ENCODE measurements around the gene TMEM167A. TPM values are rescaled to one million over a fixed set of nuclear protein-coding genes. Genes with fewer than 3 reads are reported as not detected.

TMEM167A gene
- total and polyA plus RNA-seq, 3 experiments from 2014 or later, result 61.6 to 96.6 (median 93.6) TPM

DNA sequence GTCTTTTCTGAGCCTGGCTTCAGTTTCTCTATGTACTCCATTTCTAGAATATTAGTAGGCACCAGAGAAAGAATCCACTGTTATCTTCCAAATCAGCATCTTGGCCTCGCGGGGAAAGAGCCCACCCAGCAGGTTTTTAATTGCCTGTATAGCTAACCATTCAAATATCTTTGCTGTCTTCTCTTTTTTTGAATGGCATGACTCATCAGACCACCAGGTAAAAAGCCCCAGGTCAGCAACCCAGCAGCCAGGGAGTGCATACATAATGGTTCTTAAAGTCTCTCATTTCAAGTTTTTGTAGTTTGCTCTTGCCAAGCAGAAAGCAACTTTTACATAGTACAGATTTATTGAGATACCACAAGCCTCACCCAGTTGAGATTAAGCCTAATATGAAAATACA, 50.7 kb downstream of the TMEM167A start:
- ChIA-PET POLR2A (no interaction called here), CTCF (no interaction called here)
- no peaks in the 10 kb centered on the region for H3K27me3 ChIP-seq (ENCODE audit: insufficient read depth, low read length, poor library complexity, severe bottlenecking)
- no peaks in the 10 kb centered on the region for H3K36me3 ChIP-seq (ENCODE audit: insufficient read depth, low read length)
- H3K27me3 Mint-ChIP-seq, result peaks cover 0 to 3% of the 10 kb centered on the region in 2 donors
- peak overlapping the region in 1 of 8 donors; percentile 68 for H3K27ac Mint-ChIP-seq
- no peak overlapping the region for H3K4me3 Mint-ChIP-seq
- H3K27ac ChIP-seq (ENCODE audit: low read depth, low read length), result no peak overlapping the region
- no peaks in the 10 kb centered on the region for H3K4me1 Mint-ChIP-seq
- no peak overlapping the region for H3K4me3 ChIP-seq (ENCODE audit: low read length)
- H3K9me3 ChIP-seq (ENCODE audit: low read length), result no peaks in the 10 kb centered on the region
- no peak for DNase-seq
- no peaks in the 10 kb centered on the region for H3K9me3 Mint-ChIP-seq
- H3K36me3 Mint-ChIP-seq, result no peaks in the 10 kb centered on the region
- H3K4me1 ChIP-seq (ENCODE audit: insufficient read depth, low read length), result no peaks in the 10 kb centered on the region

- Mint-ChIP-seq H3K36me3 (no peaks in the 10 kb centered on the region), H3K9me3 (no peaks in the 10 kb centered on the region), H3K27ac (peak overlapping the region in 1 of 8 donors; percentile 14), H3K4me1 (no peaks in the 10 kb centered on the region), H3K27me3 (peaks cover 0 to 3% of the 10 kb centered on the region in 2 donors), H3K4me3 (no peak overlapping the region)
- Histone ChIP-seq H3K36me3 (ENCODE audit: insufficient read depth, low read length) (no peaks in the 10 kb centered on the region), H3K27ac (ENCODE audit: low read depth, low read length) (no peak overlapping the region), H3K27me3 (ENCODE audit: insufficient read depth, low read length, poor library complexity, severe bottlenecking) (no peaks in the 10 kb centered on the region), H3K9me3 (ENCODE audit: low read length) (no peaks in the 10 kb centered on the region), H3K4me1 (ENCODE audit: insufficient read depth, low read length) (no peaks in the 10 kb centered on the region), H3K4me3 (ENCODE audit: low read length) (no peak overlapping the region)
- CTCF ChIA-PET, result no interaction called here
- DNase-seq, result no peak
- POLR2A ChIA-PET, result no interaction called here
These were observed 51.3 kb downstream of the TMEM167A start for GRCh38 chr5:83025690-83026478.

- Mint-ChIP-seq H3K4me1 (no peaks in the 10 kb centered on the region), H3K27me3 (peaks cover 3 to 4% of the 10 kb centered on the region in 2 donors)
These were observed 54.9 kb downstream of the TMEM167A start for GRCh38 chr5:83022334-83022733.

GRCh38 chr5:83015676-83016075, 61.5 kb downstream of the TMEM167A start:
- H3K27ac ChIP-seq (ENCODE audit: low read depth, low read length), result no peak overlapping the region
- no peaks in the 10 kb centered on the region for H3K36me3 ChIP-seq (ENCODE audit: insufficient read depth, low read length)
- no peaks in the 10 kb centered on the region for H3K27me3 ChIP-seq (ENCODE audit: insufficient read depth, low read length, poor library complexity, severe bottlenecking)
- H3K9me3 ChIP-seq (ENCODE audit: low read length), result no peaks in the 10 kb centered on the region
- no peaks in the 10 kb centered on the region for H3K4me1 ChIP-seq (ENCODE audit: insufficient read depth, low read length)
- Mint-ChIP-seq H3K4me1 (no peaks in the 10 kb centered on the region), H3K4me3 (no peak overlapping the region), H3K27ac (no peak overlapping the region), H3K27me3 (peaks cover 0 to 4% of the 10 kb centered on the region in 2 donors), H3K9me3 (peaks cover 0 to 4% (median 0%) of the 10 kb centered on the region in 5 donors), H3K36me3 (no peaks in the 10 kb centered on the region)
- no peak for DNase-seq
- no peak overlapping the region for H3K4me3 ChIP-seq (ENCODE audit: low read length)
- ChIA-PET POLR2A (no interaction called here), CTCF (no interaction called here)

More at GRCh38 chr5:83022334-83022733, 54.9 kb downstream of the TMEM167A start:
- H3K4me3 ChIP-seq (ENCODE audit: low read length), result no peak overlapping the region
- Mint-ChIP-seq H3K4me3 (no peak overlapping the region), H3K36me3 (no peaks in the 10 kb centered on the region), H3K9me3 (peaks cover 0 to 4% (median 0%) of the 10 kb centered on the region in 5 donors), H3K27ac (no peak overlapping the region)
- H3K9me3 ChIP-seq (ENCODE audit: low read length), result no peaks in the 10 kb centered on the region
- ChIA-PET CTCF (no interaction called here), POLR2A (no interaction called here)
- no peaks in the 10 kb centered on the region for H3K4me1 ChIP-seq (ENCODE audit: insufficient read depth, low read length)
- no peak overlapping the region for H3K27ac ChIP-seq (ENCODE audit: low read depth, low read length)
- H3K36me3 ChIP-seq (ENCODE audit: insufficient read depth, low read length), result no peaks in the 10 kb centered on the region
- no peaks in the 10 kb centered on the region for H3K27me3 ChIP-seq (ENCODE audit: insufficient read depth, low read length, poor library complexity, severe bottlenecking)
- DNase-seq, result no peak

GRCh38 chr5:83011985-83012384, 65.2 kb downstream of the TMEM167A start:
- CTCF ChIA-PET, result no interaction called here
- no peak overlapping the region for H3K4me3 Mint-ChIP-seq

GRCh38 chr5:83009408-83009807, 67.8 kb downstream of the TMEM167A start:
- Mint-ChIP-seq H3K36me3 (peaks cover 0 to 2% (median 0%) of the 10 kb centered on the region in 3 donors), H3K27me3 (peaks cover 0 to 3% of the 10 kb centered on the region in 2 donors), H3K4me3 (no peak overlapping the region), H3K27ac (no peak overlapping the region), H3K4me1 (no peaks in the 10 kb centered on the region), H3K9me3 (no peaks in the 10 kb centered on the region)
- ChIA-PET CTCF (no interaction called here), POLR2A (no interaction called here)
- no peaks in the 10 kb centered on the region for H3K27me3 ChIP-seq (ENCODE audit: insufficient read depth, low read length, poor library complexity, severe bottlenecking)
- no peak overlapping the region for H3K27ac ChIP-seq (ENCODE audit: low read depth, low read length)
- DNase-seq, result no peak
- no peaks in the 10 kb centered on the region for H3K36me3 ChIP-seq (ENCODE audit: insufficient read depth, low read length)
- no peaks in the 10 kb centered on the region for H3K4me1 ChIP-seq (ENCODE audit: insufficient read depth, low read length)
- H3K4me3 ChIP-seq (ENCODE audit: low read length), result no peak overlapping the region
- H3K9me3 ChIP-seq (ENCODE audit: low read length), result no peaks in the 10 kb centered on the region

More at GRCh38 chr5:83011985-83012384, 65.2 kb downstream of the TMEM167A start:
- DNase-seq, result no peak
- Mint-ChIP-seq H3K4me1 (no peaks in the 10 kb centered on the region), H3K27me3 (no peaks in the 10 kb centered on the region), H3K9me3 (no peaks in the 10 kb centered on the region), H3K36me3 (no peaks in the 10 kb centered on the region), H3K27ac (no peak overlapping the region)
- Histone ChIP-seq H3K4me1 (ENCODE audit: insufficient read depth, low read length) (no peaks in the 10 kb centered on the region), H3K4me3 (ENCODE audit: low read length) (no peak overlapping the region), H3K36me3 (ENCODE audit: insufficient read depth, low read length) (no peaks in the 10 kb centered on the region), H3K27ac (ENCODE audit: low read depth, low read length) (no peak overlapping the region), H3K9me3 (ENCODE audit: low read length) (no peaks in the 10 kb centered on the region), H3K27me3 (ENCODE audit: insufficient read depth, low read length, poor library complexity, severe bottlenecking) (no peaks in the 10 kb centered on the region)
- POLR2A ChIA-PET, result no interaction called here

GRCh38 chr5:83007755-83008154, 69.4 kb downstream of the TMEM167A start:
- H3K36me3 Mint-ChIP-seq, result peaks cover 0 to 2% (median 0%) of the 10 kb centered on the region in 3 donors
- CTCF ChIA-PET, result no interaction called here
- Histone ChIP-seq H3K4me1 (ENCODE audit: insufficient read depth, low read length) (no peaks in the 10 kb centered on the region), H3K9me3 (ENCODE audit: low read length) (no peaks in the 10 kb centered on the region), H3K27ac (ENCODE audit: low read depth, low read length) (no peak overlapping the region), H3K4me3 (ENCODE audit: low read length) (no peak overlapping the region), H3K27me3 (ENCODE audit: insufficient read depth, low read length, poor library complexity, severe bottlenecking) (no peaks in the 10 kb centered on the region), H3K36me3 (ENCODE audit: insufficient read depth, low read length) (no peaks in the 10 kb centered on the region)
- peaks cover 0 to 3% of the 10 kb centered on the region in 2 donors for H3K27me3 Mint-ChIP-seq
- no peaks in the 10 kb centered on the region for H3K4me1 Mint-ChIP-seq
- POLR2A ChIA-PET, result no interaction called here
- no peak overlapping the region for H3K4me3 Mint-ChIP-seq
- no peak for DNase-seq
- H3K27ac Mint-ChIP-seq, result no peak overlapping the region
- H3K9me3 Mint-ChIP-seq, result no peaks in the 10 kb centered on the region

- Histone ChIP-seq H3K27ac (ENCODE audit: low read depth, low read length) (no peak overlapping the region), H3K4me3 (ENCODE audit: low read length) (no peak overlapping the region), H3K36me3 (ENCODE audit: insufficient read depth, low read length) (no peaks in the 10 kb centered on the region), H3K4me1 (ENCODE audit: insufficient read depth, low read length) (no peaks in the 10 kb centered on the region), H3K9me3 (ENCODE audit: low read length) (no peaks in the 10 kb centered on the region), H3K27me3 (ENCODE audit: insufficient read depth, low read length, poor library complexity, severe bottlenecking) (no peaks in the 10 kb centered on the region)
- Mint-ChIP-seq H3K4me3 (no peak overlapping the region), H3K4me1 (no peaks in the 10 kb centered on the region), H3K9me3 (no peaks in the 10 kb centered on the region), H3K36me3 (peaks cover 0 to 2% (median 0%) of the 10 kb centered on the region in 3 donors), H3K27ac (no peak overlapping the region), H3K27me3 (peaks cover 0 to 4% of the 10 kb centered on the region in 2 donors)
- POLR2A ChIA-PET, result no interaction called here
- no peak for DNase-seq
- CTCF ChIA-PET, result no interaction called here
These were observed 70.4 kb downstream of the TMEM167A start for GRCh38 chr5:83006683-83007283.
